KOPT-K1 (cell line): ENCODE data around the gene KATNB1.

Experiments
- H3K27ac ChIP-seq: fragments of 200-600 bp; sonication (generic); 2 replicates; pipeline ENCODE4 v1.5.1; 2016; ENCODE audit warnings: antibody characterized with exemption, mild to moderate bottlenecking, low read depth, low read length; ENCODE audit not compliant: poor library complexity, severe bottlenecking
- H3K36me3 ChIP-seq: fragments of 200-600 bp; sonication (generic); 2 replicates; pipeline ENCODE4 v1.5.1; 2017; ENCODE audit warnings: antibody characterized with exemption, mild to moderate bottlenecking, low read length, moderate library complexity; ENCODE audit not compliant: insufficient read depth
- H3K9me3 ChIP-seq: fragments of 200-600 bp; sonication (generic); 2 replicates; pipeline ENCODE4 v1.5.1; 2017; ENCODE audit warnings: antibody characterized with exemption, low read length, mild to moderate bottlenecking; ENCODE audit not compliant: insufficient read depth, poor library complexity, severe bottlenecking

The KATNB1 gene

DNA sequence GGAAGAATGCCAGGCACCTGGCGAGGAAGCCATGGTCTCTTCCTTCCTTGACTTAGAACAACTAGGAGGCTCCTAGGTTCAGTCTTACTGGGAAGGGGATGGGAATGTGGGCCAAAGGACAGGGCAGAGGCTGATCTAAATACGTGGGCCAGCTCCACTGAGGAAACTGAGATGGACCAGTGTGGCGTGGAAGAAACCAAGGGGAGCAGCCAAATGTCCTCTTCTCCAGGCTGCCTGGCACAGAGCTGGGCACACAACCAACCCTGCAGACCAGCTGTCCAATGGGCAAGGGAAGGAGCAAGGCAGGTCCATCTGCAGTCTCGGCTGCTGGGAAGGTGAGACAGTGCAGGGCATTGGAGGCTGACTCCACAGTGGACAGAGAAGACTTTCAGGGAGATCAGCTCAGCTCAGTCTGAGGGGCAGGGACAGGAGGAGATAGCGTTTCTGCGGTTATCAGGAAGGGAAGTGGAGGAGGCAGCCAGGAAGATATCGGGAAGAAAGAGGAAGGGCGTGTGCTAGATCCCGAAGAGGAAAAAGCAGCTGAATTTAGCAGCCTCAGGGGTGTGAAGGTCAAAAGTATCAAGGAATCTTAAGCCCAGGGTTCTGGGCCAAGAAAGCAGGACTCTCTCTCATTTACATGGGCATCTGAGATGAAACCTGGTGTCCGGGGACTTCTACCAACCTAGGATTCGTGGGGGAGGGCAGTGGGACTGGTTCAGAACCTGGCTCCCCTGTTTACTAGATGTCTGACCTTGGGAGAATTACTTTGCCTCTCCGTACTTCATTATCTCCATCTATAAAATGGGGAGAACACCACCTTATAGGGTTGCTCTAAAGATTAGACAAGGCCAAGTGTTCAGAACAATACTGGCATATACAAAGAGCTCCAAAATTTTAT, 64.9 kb downstream of the KATNB1 start:
- H3K27ac ChIP-seq: no peak overlapping the region
- H3K36me3 ChIP-seq: no peaks in the 10 kb centered on the region
- no peaks in the 10 kb centered on the region for H3K9me3 ChIP-seq

DNA sequence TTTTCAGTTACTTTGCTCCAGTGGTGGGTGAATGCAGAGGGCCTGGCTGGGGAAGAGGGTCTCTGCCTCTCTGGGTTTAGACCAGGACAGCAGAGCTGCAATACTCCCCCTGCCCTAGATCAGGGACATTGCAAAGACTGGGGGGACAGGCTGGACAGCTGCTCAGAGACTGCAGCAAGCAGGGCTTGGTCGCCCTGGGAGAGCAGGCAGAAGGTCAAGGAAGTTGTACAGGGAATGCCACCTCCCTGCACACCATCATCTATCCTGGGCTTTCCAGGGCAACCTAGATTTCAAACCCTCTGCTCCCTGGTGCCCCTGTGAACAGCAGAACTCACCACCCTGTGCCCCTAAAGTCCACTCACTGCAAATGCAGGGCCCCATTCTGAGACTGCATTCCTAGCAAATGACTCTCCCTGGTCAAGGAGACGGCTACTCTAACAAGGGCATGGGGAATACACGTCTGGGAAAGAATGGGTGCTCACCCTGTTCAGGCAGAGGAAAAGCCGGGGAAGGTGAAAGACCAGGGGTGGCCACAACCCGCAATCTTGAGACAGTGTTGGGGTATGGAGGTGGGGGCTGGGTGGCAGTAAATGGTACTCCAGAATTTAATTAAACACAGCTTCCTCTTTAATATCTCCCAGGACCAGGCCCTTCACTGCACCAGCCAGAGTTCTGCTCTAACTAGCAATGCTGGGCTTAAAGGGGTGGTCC, 65.7 kb downstream of the KATNB1 start:
- Histone ChIP-seq H3K36me3 (no peaks in the 10 kb centered on the region), H3K9me3 (no peaks in the 10 kb centered on the region), H3K27ac (no peak overlapping the region)

DNA sequence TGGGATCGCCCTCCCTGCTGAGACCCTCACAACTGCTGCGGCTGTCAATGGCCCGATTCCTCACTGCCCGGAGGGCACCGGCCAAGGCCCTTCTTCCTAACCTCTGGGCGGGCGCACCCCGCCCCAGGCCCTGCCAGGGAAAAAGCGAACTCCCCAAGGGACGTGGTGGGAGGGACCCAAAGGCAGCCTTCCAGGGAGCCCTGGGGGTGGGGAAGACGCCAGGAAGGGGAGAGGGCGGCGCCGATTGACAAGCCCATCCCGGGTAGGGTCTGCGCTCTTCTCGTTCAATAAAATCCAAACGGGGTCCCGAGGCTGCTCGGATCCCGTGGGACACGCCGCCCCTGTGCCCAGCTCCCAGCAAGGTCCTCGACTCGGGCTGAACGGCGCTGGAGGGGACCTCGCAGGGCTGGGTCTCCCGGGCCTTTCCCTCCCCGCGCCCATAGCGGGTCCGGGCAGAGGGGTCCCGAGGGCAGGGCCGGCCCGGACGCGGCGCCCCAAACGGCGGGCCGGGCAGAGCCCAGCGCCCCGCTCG, 66.3 kb downstream of the KATNB1 start:
- no peak overlapping the region for H3K27ac ChIP-seq
- no peaks in the 10 kb centered on the region for H3K36me3 ChIP-seq

DNA sequence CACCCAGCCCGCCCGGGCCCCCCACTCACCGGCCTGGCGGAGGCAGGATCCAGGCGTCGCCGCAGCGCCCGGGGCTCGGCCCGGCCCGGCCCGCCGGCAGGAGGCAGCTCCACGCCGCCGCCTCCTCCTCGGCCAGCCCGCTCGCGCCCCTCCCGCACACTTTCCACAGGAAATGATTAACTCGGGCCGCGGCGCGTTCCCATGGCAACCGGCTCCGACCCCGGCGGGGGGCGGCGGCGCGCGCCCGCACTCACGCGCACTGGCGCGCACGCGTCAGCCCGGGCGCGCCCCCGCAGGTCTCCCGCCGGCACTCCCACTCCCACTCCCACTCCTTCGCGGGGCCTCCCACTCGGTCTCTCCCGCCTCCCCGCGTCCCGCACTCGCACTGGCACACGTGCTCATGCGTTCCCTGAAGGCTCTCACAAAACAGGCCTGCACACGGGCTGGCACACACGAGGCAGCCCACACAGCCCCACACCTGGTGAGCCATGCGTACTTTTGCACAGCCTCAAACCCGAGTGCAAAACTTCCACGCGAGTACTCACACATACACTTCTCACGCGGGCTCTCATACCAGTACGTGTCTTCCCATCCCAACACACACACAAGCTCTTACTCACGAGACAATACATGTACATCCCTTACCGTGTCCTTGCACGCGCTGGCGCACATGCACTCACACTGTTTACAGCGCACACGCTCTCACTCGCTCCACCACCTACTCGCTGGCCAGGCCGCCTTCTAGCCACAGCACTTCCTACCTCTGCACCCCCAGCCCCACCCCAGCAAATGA, 67.0 kb downstream of the KATNB1 start, which contains the start of gene KIFC3:
KIFC3 (minus strand) TSS at position 151 of the 793 bp plus-strand sequence. CDS start 4,248 bp downstream, outside the sequence.
- H3K36me3 ChIP-seq: no peaks in the 10 kb centered on the region
- no peaks in the 10 kb centered on the region for H3K9me3 ChIP-seq
- no peak within 1 kb of the TSS for H3K27ac ChIP-seq

More for the DNA sequence above, 66.3 kb downstream of the KATNB1 start:
- H3K9me3 ChIP-seq: no peaks in the 10 kb centered on the region

DNA sequence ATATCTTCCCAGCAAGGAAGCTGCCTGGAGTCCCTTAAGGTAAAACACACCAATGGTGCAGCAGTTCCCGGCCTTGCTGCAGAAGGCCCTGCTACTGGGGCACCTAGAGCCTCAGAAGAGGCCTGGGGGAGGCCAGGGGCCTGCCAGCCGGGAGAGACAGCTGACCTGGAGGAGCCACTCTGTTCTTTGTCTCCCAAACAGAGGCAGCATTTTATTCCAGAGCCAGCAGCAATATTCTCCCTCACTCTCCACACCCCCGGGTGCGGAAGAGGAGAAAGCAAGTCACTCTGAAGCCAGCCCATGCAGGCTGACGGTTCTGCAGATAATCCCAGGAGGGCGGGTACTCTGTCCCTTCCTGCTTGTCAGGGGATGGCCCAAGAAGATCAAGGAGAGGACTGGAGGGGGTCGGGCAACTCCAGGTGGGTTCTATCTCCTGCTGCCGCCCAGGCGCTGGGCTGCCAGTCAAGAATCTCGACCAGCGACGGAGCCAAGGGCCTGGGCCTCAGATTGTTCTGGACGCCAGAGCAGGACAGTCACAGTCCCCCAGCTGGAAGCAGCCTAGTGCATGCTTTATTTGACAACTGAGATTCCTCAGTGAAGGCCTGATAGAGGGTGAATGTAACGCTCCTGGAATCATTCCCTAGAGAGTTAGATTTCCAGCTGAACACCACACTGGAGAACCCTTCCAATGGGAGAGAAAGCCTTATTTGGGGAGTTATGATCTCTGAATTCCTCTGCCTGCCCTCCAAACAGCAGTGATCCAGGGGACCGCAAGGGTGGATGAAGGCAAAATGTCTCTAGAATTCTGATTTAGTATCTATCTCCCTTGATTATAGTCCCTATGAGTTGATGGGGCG, 67.8 kb downstream of the KATNB1 start:
- Histone ChIP-seq H3K9me3 (no peaks in the 10 kb centered on the region), H3K27ac (no peak overlapping the region), H3K36me3 (no peaks in the 10 kb centered on the region)

DNA sequence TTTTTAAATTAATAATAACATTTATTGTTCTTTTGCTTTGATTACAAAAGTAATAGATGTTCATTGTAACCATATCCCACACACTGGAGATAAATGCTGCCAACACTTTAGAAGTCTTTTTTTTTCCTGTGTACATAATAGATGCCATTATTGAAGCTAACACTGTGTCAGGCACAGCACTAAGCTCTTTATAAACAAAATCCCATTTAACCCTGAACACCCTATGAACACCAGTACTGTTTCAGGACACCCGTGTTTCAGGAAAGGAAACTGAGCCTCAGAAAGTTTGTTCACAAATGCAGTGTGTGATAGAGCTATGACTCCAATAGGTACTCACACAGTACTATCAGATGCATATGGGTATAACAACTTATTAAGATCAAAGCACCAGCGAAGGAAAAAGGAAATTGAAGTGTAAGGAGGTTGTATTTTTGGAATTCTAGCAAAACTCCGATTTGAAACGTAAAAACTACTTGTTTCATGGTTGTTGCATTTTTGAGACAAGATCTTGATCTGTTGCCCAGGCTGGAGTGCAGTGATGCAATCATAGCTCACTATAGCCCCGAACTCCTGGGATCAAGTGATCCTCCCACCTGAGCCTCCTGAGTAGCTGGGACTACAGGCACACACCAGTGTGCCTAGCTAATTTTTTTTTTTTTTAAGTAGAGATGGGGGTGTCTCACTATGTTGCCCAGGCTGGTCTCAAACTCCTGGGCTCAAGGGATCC, 68.7 kb downstream of the KATNB1 start:
- no peak overlapping the region for H3K27ac ChIP-seq
- no peaks in the 10 kb centered on the region for H3K36me3 ChIP-seq
- no peaks in the 10 kb centered on the region for H3K9me3 ChIP-seq

DNA sequence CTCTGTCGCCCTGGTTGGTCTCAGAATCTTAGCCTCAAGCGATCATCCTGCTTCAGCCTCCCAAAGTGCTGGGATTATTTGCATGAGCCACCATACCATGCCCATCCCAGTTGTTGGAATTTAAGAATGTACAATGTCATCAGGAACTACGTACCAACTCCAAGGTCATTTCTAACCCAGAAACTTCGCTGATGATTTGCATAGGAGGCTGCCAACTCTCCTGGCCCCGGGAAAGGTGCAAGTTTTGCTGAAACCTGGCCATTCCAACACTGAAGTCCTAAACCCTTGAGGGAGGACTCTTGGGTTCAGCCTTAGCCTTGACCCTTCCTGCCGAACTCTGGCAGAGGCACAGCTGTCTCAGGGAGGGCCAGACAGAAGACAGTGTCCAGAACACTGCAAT, 69.6 kb downstream of the KATNB1 start:
- H3K27ac ChIP-seq: no peak overlapping the region

More for the DNA sequence above, 69.6 kb downstream of the KATNB1 start:
- Histone ChIP-seq H3K36me3 (no peaks in the 10 kb centered on the region), H3K9me3 (no peaks in the 10 kb centered on the region)
